Sigmoid colon (tissue), 3 donors: ENCODE measurements around the gene TACC2.

ENCODE experiments used
- POLR2A ChIP-seq, 2 donors: fragments of 450-650 bp; IDR thresholded peaks; one replicate each; pipeline ENCODE4 v1.6.1; 2016; ENCODE audit warnings: antibody characterized with exemption in 2 of 2, mild to moderate bottlenecking in 2 of 2, moderate library complexity in 2 of 2
- TF ChIP-seq, protein P1 (sequence below), 4 experiments: fragments of 450-650 bp in 3 of 4; fragments of 200-600 bp in 1 of 4; IDR thresholded peaks; one replicate each; pipeline ENCODE4 v1.5.1; 2016 to 2019; ENCODE audit warnings: antibody characterized with exemption in 4 of 4, mild to moderate bottlenecking in 3 of 4, moderate library complexity in 2 of 4

DNA sequence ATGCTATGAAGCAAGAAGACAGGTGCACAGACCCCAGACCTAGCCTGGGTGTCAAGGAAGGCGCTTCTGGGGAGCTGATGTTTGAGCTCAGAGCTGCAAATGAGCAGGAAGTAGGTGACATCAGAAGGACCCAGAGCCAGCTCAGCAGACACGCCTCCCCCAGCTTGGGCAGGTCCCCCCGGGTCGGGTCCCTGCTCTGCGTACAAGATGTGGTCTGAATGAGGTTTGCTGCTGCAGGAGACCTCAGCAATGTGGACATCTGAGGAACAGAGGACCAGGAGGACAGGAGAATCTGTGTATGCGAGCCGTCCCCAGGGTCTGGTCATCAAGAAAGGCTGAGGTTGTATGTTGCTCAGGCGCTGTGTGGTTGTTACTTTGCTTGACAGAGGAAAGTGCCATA lies 51.8 kb downstream of the TACC2 start:
- TF ChIP-seq, protein P1, sequence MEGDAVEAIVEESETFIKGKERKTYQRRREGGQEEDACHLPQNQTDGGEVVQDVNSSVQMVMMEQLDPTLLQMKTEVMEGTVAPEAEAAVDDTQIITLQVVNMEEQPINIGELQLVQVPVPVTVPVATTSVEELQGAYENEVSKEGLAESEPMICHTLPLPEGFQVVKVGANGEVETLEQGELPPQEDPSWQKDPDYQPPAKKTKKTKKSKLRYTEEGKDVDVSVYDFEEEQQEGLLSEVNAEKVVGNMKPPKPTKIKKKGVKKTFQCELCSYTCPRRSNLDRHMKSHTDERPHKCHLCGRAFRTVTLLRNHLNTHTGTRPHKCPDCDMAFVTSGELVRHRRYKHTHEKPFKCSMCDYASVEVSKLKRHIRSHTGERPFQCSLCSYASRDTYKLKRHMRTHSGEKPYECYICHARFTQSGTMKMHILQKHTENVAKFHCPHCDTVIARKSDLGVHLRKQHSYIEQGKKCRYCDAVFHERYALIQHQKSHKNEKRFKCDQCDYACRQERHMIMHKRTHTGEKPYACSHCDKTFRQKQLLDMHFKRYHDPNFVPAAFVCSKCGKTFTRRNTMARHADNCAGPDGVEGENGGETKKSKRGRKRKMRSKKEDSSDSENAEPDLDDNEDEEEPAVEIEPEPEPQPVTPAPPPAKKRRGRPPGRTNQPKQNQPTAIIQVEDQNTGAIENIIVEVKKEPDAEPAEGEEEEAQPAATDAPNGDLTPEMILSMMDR (IDR thresholded peaks at IDR 0.05) = no peak
- no peak for TF ChIP-seq POLR2A (IDR thresholded peaks at IDR 0.05)
